HG02678 (cell line): ENCODE results near the gene SLC7A6OS.
"Not testable (repeated sequence)": the region's sequence is repeated elsewhere in the genome, so short reads cannot be mapped to it uniquely, and the experiment has no call there.

Experiments
- ATAC-seq: cut with Tn5 transposase; IDR thresholded peaks from one replicate; pipeline ENCODE4 v1.9.1; 2021; ENCODE audit warnings: mild to moderate bottlenecking, moderate library complexity; ENCODE audit not compliant: unreplicated experiment

Gene SLC7A6OS

GRCh38 chr16:68299571-68300453 lies 10.9 kb downstream of the SLC7A6OS start:
- ATAC-seq: no peak

- no peak for ATAC-seq
Measured at GRCh38 chr16:68298907-68299561, 11.7 kb downstream of the SLC7A6OS start.

DNA sequence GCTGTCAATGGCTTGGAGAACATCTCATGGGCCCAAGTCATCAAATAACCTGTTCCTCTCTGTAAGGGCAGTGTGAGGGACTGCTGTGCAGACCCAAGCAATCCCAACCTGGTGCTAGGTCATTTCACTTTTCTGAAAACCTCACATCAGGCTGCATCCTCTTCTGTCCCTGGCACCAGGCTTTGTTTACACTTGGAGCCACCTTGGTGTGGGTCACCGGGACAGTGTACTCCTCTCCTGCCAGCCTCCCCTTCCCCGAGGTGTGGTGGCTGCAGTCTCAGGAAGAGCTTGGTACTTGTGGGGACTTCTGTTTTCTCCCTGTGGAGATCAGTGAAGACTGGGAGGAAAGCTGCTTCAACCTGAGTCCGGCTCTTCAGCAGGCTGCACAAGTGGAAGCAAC lies 12.4 kb downstream of the SLC7A6OS start:
- no peak for ATAC-seq

DNA sequence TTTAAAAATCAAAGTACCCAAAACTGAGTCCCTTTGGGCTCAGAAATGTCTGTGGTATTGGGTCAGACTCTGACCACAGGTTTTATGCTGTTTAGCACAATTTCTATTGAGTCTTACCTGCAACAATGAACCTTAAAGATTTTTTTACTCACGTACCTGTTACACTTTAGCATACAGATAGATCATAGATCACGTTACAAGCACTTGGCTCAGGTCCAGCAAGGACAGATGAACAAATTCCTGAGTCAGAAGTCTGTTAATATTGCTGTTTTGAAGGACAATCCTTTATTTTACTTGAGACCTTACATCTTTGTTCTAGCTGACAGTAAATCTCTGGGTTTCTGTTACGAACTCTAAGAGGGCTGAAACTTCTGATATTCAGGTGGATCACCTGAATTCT lies 12.8 kb downstream of the SLC7A6OS start:
- no peak for ATAC-seq

DNA sequence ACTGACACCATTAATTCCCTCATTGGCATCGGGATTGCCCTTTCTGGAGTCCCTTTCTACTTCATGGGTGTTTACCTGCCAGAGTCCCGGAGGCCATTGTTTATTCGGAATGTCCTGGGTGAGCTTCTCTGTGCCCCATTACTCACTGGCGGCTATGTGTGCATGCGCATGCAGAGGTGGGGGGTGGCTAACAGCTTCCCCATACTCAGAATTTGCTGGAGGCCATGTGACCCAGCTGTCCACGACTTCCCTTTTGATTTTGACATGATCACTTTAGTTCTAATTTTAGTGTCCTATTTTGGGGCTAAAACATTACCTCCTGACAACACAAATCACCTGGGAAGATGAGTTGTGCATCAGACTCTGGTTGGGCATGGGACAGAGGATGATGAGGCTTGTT lies 14.1 kb downstream of the SLC7A6OS start:
- ATAC-seq: no peak

GRCh38 chr16:68296291-68296690 lies 14.5 kb downstream of the SLC7A6OS start:
- no peak for ATAC-seq

- ATAC-seq: no peak
Measured at GRCh38 chr16:68292425-68292824, 18.3 kb downstream of the SLC7A6OS start.

DNA sequence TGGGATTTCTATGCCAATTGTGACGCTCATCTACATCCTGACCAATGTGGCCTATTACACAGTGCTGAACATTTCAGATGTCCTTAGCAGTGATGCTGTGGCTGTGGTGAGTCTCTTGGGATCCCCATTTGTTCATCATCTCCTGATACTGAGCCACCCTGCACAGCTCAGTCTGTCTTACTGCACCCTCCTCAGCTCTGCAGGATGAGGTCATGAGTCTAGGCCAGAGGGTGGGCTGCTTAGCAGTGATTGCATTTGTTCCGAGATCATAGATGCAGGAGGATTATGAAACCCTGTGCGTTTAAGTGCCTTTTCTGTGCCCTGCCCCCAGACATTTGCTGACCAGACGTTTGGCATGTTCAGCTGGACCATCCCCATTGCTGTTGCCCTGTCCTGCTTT lies 19.5 kb downstream of the SLC7A6OS start:
- no peak for ATAC-seq

DNA sequence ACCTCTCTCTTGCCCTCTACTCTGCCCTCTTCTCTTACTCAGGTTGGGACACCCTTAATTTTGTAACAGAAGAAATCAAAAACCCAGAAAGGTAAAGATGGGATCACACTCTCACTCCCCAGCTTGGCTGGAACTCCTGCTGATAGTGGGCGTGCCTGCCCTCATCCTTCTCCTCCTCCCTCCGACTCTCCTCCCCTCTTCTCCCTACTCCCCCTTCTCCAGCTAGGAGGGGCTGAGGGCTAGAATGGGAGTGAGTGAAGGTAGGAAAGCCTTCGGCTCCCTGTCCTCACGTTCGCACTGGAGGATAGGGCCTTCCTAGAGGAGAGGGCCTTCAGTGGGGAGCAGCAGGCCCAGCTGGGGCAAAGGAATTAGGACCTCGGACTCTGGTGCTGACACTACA lies 20.3 kb downstream of the SLC7A6OS start:
- ATAC-seq: no peak

- peak; percentile 83 for ATAC-seq
Measured at GRCh38 chr16:68289621-68290329, 21.0 kb downstream of the SLC7A6OS start.

DNA sequence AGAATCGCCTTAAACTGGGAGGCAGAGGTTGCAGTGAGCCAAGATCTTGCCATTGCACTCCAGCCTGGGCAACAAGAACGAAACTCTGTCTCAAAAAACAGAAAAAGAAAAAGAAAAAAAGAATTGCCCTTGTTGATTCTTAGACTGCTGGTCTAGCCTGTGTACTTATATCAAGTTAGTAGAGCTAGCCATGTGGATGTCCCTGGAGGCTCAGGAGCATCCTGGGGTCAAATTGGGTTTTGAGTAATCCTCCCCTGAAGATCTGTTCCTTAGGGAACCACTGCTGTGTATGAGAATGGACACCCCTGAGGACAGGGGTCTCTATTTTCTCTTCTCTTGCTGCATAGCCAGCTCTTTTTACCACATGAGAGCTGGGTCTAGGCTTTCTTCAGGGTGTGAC lies 21.5 kb downstream of the SLC7A6OS start:
- ATAC-seq: no peak

DNA sequence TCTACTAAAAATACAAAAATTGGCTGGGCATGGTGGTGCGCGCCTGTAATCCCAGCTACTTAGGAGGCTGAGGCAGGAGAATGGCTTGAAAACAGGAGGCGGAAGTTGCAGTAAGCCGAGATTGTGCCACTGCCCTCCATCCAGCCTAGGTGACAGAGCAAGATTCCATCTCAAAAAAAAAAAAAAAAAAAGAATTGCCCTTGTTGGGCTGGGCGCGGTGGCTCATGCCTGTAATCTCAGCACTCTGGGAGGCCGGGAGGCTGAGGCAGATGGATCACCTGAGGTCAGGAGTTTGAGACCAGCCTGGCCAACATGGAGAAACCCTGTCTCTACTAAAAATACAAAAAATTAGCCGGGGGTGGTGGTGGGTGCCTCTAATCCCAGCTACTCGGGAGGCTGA lies 21.9 kb downstream of the SLC7A6OS start:
- not testable (repeated sequence) for ATAC-seq

DNA sequence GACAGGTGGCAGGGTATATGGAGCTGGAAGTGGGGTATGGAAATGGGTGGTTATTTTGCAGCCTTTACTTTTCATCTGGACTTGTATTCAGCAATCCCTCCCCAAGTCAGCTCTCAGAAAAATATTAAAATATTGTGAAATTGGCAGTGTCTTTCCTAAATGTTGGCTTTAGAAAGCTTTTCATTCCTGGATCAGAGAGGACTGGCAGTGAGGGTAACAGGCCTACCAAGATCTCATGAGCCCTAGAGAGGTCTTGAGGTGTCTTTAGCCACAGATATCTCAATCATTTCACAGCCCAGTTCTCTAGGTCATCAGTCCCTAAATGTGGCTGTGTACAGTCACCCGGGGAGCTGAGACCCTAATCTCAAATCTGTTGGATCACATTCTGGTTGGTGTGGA lies 22.5 kb downstream of the SLC7A6OS start:
- ATAC-seq: no peak

DNA sequence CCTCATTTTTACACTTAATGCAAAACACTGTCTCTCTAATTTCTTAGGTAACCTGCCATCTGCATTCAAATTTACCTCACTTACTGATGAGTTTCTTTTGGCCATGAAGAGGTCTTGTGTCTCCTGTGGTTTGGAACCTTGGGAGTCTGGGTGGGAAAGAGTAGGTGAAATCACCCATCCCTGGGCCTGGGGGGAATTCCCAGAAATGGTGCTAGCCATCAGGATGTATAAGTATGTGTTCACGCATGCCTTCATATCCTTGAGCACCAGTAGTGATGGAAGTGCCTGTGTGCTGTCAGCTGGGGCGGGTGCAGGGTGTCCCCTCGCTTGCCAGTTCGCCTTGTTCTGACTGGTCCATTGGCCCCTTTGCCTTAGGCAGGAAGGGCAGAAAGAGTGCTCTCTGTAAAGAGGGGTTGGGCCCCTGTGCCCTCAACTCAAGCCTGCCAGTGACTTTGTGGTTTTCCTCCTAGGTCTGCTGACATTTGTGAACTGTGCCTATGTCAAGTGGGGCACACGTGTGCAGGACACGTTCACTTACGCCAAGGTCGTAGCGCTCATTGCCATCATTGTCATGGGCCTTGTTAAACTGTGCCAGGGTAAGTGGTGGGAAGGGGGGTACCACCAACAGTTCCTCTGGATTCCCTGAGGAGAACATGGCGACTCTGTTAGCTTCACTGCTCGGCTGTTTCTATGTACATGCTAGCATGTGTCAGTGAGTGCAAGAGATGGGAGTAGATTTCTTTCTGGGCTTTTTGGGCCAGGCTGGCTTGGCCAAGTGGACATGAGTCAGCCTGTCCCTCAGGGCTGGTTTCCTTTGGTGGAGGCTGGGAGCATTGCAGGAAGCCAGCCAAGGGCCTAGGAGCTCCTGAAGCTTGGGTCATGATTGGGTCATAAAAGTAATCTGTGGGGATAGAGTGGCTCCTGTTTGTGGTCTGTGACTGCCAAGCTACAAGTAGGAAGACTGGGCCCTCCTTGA lies 23.2 kb downstream of the SLC7A6OS start:
- ATAC-seq: no peak

GRCh38 chr16:68286153-68287074 lies 24.3 kb downstream of the SLC7A6OS start:
- ATAC-seq: no peak

DNA sequence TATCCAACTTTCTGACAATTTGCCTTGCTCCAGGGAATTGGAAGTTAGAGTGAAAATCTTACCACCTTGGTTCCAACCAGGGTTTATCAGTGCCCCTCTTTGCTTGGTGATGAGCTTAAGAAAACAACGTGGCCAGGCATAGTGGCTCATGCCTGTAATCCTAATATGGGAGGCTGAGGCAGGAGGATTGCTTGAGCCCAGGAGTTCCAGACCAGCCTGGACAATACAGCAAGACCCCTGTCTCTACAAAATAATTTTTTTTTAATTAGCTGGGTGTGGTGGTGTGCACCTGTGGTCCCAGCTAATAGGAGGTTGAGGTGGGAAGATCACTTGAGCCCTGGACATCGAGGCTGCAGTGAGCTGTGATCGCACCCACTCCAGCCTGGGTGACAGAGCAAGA lies 25.1 kb downstream of the SLC7A6OS start:
- ATAC-seq: no peak

- peak; percentile 57 for ATAC-seq
Measured at GRCh38 chr16:68284847-68285246, 25.9 kb downstream of the SLC7A6OS start.

DNA sequence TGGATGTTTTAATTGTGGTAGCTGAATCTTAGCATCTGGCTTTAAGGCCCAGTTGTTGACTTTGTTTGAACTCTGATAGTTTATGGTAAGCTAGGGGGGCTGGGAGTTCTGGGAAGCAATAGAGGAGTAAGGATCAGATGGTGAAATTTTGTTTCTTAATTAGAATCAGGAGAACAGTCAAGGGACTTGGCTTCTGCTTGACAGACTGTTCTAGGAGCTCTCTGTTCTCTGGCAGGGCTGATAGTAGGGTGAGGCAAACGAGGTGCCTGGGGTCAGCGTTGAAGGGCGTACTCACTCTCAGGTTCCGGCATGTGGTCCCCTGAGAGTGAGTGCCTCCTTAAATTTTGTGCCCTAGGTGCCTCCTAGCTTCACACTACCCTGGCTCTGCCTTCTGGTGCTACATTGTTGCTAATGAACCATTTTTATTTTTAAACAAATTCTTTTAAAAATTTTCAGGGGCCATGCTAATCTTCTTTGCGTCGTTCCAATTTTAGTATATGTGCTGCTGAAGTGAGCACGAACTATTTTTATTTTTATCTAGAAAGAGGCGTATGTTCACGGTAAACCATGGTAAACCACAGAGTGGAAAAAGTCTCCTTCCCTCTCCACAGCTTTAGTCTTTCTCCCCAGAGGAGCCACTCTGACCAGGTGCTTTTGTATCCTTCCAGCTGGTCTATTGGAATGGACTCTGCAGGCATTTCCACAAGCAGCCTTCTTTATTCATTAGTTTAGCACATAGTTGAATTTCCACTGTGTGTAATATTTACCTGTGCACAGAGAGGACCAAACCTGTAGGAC lies 26.7 kb downstream of the SLC7A6OS start:
- peak; percentile 41 for ATAC-seq

DNA sequence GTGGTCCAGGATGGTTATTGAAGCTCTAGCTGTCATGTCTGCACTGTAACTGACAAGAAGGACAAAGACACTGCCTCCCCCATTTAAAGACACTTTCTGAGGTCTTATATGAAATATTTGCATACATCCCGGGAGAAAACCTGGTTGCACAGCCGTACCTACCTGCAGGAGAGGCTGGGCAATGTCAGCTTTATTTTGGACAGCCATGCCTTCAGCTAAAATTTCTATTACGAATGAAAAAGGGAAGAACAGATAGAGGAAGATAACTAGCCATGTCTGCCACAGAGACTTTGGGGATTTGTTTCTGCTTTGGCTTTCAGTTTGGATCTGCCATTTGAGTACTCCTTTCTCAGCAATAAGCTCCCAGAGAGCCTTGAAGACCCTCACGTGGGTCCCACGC lies 27.4 kb downstream of the SLC7A6OS start:
- no peak for ATAC-seq
